NCI-H526 (cell line): ENCODE results near the gene DDX10.
"Not testable (repeated sequence)": the region's sequence is repeated elsewhere in the genome, so short reads cannot be mapped to it uniquely, and the experiment has no call there.

Experiments
- DNase-seq, 2 experiments: peaks; one replicate each; lab custom pipeline; 2025; lab: John Stamatoyannopoulos, UW

The DDX10 gene

GRCh38 chr11:108715239-108715638 lies 50.4 kb downstream of the DDX10 start:
- no peak for DNase-seq

GRCh38 chr11:108718466-108718865 lies 53.6 kb downstream of the DDX10 start:
- no peak for DNase-seq

GRCh38 chr11:108724974-108725689 lies 60.3 kb downstream of the DDX10 start:
- no peak for DNase-seq

- no peak for DNase-seq
Observed at GRCh38 chr11:108726077-108726800, 61.4 kb downstream of the DDX10 start.

GRCh38 chr11:108727665-108728064 lies 62.8 kb downstream of the DDX10 start:
- no peak for DNase-seq

- no peak for DNase-seq
Observed at GRCh38 chr11:108729227-108729871, 64.5 kb downstream of the DDX10 start.

GRCh38 chr11:108732395-108732794 lies 67.5 kb downstream of the DDX10 start:
- DNase-seq = no peak

GRCh38 chr11:108733479-108734116 lies 68.7 kb downstream of the DDX10 start:
- DNase-seq = peak in 1 of 2 experiments; percentile 13

- no peak for DNase-seq
Observed at GRCh38 chr11:108734283-108734682, 69.4 kb downstream of the DDX10 start.

- peak; percentile 26 to 55 for DNase-seq
Observed at GRCh38 chr11:108734956-108735559, 70.2 kb downstream of the DDX10 start.

GRCh38 chr11:108740132-108740531 lies 75.3 kb downstream of the DDX10 start:
- DNase-seq = not testable (repeated sequence)

- DNase-seq = no peak
Observed at GRCh38 chr11:108743851-108744250, 79.0 kb downstream of the DDX10 start.

- no peak for DNase-seq
Observed at GRCh38 chr11:108748968-108749367, 84.1 kb downstream of the DDX10 start.

GRCh38 chr11:108751444-108751843 lies 86.6 kb downstream of the DDX10 start:
- no peak for DNase-seq

GRCh38 chr11:108752297-108752751 lies 87.5 kb downstream of the DDX10 start:
- no peak for DNase-seq

GRCh38 chr11:108754901-108755625 lies 90.2 kb downstream of the DDX10 start:
- no peak for DNase-seq

- DNase-seq = no peak
Observed at GRCh38 chr11:108757630-108758029, 92.8 kb downstream of the DDX10 start.

- DNase-seq = no peak
Observed at GRCh38 chr11:108758458-108758857, 93.6 kb downstream of the DDX10 start.

GRCh38 chr11:108766596-108767173 lies 101.8 kb downstream of the DDX10 start:
- DNase-seq = no peak

GRCh38 chr11:108768370-108768769 lies 103.5 kb downstream of the DDX10 start:
- no peak for DNase-seq

GRCh38 chr11:108768964-108769363 lies 104.1 kb downstream of the DDX10 start:
- DNase-seq = no peak
